Glomerular endothelial cell (primary cell): Measurements from ENCODE around the gene VAC14. TPM values are rescaled to one million over a fixed set of nuclear protein-coding genes. Genes with fewer than 3 reads are reported as not detected.

Experiments
- DNase-seq: peaks from one replicate; pipeline ENCODE4 v3.0.0-alpha.2; 2011; ENCODE audit warnings: low read depth, low spot score; ENCODE audit errors: extremely low read depth
- total RNA-seq: library from RNA; depleted of rRNA; stranded (reverse); fragments of >200 nt; gene quantifications from 2 replicates; pipeline ENCODE4 v1.2.3, GENCODE V29; 2015

Gene VAC14
- total RNA-seq, 1 donor from 2014 or later = 63.1 TPM

DNA sequence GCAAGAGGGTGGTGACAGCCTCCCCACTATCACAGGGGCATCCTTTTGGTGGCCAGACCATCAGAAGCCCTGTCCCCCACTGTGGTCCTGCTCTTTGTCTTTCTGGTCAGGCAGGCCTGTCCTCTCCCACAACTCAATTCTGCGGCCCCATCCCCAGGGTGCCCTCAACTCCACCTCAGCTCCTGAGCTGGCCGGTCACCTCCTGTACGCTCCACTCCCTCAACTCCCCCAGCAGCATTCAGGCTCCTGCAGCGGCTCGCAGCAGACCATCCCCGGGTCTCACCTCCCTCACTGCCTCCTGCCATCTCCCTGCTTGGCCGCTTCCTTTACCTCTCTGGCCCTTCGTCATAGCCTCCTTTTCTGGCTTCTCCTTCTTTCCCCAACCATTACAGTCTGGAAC lies 71.7 kb downstream of the VAC14 start:
- no peak for DNase-seq

DNA sequence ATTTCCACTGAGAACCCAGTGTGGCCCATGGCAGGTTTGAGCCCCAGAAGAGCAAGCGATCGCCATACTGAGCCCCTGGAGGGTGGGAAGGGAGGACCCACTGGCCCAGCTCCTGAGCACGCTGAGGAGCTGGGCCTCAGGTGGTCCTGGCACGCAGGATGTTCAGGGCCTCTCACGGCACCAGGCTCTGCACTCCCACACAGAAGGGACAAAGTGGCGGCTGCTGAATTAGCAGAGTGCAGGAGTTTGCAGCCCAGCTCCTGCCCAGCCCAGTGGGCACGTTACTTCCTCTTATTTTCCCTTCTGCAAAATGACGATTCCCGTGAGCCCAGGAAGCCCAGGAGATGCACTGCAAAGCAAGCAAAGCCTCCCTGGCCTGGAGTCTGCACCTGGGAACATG lies 72.8 kb downstream of the VAC14 start:
- DNase-seq = no peak

DNA sequence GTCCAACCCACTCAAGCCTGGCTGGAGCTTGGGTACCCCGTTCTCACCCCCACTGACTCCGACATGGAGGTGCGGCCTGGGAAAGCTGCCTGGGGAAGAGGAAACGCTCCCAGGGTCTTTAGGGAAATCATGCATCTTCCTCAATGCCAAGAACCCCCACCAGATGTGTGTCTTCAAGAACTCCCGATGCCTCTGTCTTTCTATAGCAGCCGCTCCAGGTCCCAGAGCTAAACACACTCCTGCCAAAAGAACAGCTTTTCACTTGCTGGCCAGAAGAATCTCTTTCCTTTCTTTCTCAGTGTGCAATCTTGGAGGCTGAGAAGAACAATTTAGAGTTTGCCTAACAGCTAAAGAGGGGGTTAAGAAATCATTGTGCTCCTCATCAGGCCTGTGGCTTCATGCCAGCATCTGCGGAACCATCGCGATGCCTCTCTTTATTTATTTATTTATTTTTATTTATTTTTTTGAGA lies 74.0 kb downstream of the VAC14 start:
- no peak for DNase-seq

DNA sequence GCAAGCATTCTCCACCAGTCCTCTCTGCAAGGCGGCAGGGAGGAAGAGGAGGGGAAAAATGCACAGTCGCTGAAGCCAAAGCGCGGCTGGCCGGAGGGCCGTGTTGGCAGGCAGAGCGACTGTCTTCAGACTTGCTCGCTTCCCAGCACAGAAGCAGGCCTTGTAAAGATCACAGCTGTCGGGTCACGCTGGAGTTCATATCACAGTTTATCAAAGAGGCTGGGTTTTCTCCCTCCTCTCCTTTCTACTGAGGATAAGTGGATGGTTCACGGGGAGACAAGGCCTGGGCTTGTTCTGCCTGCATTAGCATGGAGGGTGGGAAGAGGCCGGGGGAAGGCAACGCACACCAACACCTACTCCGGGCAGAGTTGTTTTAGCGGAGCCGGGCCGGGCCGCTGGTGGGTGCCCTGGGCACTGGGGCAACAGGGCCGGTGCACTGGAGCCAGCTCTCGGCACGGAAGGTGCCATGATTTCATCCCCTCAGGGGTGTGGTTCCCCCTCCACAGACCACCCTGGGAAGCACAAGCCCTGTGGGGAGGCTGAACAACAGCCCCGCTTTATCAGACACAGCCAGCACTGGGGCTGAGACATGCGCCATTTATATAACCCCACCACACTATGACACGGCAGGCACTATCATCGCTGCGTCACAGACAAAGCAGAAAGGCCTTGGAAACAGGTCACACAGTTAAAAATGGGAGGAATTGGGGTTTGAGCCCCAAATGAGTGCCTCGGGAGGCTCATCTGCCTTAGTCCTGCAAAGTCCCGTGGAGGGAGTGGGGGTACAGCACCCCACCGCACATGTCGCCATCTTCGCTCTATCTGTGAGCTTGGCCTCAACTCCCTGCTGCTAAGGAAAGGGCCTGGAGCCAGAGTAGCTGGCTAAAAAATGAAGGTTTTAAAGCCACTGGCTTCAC lies 74.8 kb downstream of the VAC14 start:
- no peak for DNase-seq

DNA sequence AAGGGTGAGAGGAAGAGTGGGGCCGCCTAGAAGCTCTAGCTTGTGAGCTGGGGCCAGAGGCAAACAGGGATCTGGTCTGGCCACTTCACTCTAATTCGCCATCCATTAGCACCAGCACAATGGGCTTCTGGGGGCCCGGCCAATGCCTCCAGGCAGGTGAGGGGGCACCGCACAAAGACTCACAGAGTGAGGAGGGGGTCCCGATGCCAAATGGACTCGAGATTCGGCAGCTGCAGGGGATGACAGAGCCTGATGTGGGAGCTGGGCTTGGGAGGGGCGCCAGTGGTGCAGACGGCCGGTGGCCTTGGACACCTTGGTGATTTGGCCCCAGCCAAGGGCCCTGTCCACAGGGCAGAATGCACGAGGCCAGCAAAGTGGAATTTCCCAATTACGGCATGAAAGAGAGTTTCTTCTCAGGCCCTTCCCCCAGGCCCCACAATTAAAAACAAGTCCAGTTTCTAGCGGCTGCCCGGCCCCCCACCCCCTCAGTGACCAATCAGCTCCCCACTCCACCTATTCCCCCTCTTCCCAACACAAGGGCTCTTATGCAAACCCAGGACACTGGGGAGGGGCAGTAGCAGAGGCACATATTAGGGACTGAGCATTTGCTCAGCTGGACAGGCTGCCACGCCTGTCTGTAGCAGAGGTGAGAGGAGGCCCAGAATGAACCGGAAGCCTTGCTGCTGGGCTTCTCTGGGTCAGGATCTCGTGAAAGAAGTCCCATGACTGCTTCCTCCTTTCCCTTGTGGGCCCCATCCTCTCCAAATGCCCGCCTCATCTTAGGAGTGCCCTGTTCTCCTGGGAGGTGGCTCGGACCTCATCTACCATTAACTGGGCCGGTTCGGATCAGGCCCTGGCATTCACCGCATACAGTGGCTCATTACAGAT lies 75.7 kb downstream of the VAC14 start:
- no peak for DNase-seq

DNA sequence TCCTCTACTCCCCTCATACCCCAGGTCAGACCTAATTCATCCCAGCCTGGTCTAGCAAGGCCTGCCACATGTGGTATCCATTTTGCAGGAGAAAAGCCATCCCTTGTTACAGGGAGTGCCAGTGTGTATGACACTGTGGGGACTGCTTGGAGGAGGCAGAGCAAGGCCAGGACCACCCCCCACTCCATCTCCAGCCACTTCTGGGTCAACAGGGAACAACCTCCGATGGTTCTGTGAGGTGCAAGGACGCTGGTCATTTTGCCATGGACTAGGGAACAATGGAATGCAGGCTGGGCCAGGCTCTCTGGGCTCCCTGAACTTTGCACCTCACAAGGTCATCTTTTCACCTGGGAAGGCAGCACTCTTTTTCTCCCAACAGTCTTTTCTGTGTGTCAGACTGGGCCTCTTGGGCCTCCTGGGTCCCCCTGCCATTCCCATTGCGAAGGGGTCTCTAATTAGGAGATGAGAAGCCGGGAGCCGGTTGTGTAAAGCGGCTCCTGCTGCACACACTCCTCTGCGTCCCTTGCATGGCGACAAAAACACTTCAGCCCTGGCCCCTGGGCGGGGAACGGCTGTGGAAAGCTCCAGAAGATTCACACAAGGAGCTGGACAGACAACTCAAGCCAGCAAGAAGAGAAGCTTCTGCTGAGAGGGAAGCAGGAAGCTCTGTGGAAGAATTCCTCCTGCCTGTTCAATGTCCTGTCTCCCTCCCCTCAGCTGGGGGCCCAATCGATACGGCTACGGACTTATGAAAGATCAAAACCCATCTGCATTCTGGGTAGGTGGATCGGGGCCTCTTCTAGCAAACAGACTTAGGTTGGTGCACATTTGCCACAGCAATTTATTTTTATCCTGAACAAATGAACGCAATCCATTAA lies 76.6 kb downstream of the VAC14 start:
- DNase-seq = no peak

DNA sequence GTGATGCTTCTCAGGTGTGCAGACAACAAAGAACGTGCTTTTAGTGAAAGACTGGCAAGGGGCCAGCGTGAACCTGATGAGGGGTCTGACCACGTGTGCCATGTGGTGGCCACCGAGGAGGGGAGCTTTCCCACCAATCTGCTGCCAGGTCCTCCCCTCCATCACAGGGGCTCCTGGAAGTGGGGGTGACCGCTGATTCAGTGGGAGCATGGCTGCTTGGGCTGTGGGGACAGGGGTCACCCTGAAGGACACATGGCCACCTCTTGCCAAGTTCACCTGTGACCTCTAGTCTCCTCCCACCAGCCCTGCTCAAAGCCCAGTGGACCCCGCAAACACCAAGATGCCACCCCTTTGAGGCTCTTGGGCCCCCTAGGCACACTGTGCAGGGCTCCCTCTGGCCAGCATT lies 77.2 kb downstream of the VAC14 start:
- DNase-seq = no peak

DNA sequence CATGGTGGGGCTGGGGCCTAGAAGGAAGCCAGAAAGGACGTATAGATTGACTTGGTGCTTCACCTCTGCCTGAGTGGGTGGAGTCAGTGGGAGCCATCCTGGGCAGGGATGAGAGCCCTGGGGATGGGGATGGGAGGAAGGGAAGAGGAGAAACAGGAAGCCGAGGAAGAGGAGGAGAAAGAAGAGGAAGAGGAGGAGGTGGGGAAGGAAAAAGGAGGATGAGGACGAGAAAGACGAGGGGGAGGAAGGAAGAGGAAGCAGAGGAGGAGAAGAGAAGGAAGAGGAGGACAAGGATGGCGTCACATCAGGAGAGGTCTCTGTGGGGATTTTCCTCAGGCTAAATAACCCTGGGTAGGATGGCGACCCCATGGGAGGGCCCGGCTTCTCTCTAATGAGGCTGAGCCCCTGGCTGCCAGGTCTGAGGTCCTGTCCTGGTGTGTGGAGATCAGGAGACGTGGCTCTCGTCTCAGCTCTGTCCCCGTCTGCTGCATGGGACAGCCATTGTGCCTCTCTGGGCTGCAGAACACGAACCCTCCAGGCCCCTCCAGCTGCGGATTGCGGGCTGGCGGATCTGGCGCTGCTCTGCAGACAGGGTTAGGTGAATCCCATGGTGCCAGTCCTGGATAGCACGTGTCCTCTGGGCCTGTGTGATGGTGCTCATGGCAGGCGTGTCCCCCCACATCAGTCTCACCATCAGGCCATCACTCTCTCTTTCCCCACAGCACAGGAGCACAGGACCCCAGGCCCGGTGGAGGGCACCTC lies 79.6 kb downstream of the VAC14 start:
- no peak for DNase-seq

DNA sequence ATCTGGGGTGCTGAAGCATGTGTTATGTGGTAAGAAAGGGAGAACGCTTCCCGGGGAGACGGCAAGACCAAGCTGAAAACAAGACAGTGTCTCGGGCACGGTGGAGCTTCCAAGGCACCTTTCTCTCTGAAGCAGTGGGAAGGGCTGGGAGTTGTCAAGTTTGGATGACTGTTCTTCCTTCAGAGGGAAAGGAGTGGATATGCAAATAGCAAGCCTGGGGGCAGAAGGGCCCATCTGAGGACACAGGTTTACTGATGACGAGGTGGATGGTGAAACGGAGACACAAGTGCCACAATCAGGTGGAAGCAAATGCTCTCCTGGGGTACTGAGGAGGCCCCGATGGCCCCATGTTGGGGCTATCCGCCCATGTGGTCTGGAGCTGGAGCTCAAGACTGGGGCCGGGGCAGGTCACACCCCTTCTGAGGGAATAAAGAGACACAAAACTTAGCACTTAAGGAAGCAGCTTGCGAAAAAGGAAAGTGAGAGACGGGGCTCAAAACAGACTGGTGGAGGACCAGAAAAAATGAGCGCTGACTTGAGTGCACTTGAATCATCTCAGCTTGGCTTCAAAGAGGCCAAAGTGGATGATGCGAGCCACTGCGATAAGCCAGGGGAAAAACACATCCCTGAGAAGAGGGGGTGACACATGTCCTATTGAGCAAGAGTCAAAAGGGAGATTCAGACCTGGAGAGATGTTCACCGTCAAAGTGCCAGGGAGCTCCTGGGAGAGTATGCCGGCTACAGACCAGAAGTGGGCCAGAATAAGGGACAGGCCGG lies 80.3 kb downstream of the VAC14 start:
- DNase-seq = no peak

DNA sequence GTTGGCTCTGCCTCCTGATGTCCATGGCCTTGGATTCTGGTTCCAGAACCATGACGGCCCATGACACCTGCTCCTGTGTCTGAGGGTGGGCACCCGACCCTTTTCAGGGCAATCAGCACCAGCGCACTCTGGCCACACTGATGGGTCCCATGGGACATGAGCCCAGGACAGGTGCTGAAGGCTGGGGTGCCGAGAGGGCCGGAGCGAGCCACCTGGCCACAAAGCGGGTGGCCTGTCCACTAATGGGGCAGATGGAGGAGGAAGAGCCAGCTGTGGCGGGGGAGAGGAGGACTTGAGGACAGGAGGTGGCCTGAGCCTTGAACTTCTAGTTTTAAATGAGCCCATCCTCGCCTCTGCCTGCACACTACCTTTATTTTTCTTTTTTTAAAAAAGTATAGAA lies 83.9 kb downstream of the VAC14 start:
- no peak for DNase-seq

DNA sequence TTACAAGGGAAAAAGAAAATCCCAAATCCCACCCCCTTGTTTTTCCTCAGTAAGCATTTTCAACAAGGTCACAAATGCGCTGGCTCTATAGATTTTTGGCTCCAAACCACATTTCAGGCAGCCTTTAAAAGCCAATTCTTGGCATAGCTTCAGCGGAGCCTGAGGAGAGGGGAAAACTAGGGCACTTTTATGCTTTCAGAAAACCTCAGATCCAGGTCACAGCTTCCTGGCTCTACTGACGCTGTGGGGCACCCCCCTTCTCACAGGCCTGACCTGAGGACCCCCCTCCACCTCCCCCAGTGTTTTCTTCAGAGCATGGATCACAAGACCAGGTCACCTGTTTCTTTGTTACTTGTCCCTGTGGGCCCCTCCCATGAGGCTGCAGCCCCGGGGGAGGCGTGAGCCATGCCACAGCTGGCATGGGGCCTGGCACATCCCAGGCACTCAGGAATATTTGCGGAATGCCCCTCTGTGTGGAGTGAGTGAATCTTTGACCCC lies 85.0 kb downstream of the VAC14 start:
- DNase-seq = no peak

DNA sequence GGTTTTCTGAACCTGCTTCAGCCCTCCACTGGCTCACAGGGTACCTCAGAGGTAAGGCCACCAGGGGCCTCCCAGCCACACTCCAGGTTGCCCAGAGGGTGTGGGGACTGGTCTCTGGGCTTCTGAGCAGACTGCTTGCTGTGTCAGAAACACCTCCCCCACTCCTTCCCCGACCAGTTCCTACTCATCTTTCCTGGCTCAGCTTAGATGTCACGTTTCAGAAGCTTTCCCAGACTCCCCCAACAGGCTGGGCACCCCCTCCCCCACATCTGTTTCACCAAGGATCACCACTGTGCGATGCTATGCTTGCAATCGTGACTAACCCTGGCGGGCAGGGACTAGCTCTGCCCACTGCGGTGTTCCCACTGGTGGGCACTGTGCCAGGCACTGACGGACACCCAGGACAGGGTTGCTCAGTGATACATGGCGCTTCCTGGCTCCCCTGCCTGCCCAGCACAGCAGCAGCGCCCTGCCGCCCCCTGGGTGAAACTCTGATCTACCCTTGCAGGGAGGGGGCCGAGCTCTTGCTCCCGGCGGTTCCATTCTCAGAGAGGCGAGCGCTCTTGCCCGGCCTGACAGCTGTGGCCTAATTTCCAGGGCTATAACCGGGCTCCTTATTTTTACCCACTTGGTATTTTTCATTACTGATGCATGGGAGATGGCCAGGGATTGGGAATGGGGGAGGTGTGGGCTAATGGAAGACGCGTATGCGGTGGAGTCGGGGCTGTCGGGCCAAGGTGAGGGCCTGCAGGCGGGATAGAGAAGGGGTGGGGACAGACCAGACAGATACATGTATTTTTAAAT lies 85.7 kb downstream of the VAC14 start:
- DNase-seq = no peak

DNA sequence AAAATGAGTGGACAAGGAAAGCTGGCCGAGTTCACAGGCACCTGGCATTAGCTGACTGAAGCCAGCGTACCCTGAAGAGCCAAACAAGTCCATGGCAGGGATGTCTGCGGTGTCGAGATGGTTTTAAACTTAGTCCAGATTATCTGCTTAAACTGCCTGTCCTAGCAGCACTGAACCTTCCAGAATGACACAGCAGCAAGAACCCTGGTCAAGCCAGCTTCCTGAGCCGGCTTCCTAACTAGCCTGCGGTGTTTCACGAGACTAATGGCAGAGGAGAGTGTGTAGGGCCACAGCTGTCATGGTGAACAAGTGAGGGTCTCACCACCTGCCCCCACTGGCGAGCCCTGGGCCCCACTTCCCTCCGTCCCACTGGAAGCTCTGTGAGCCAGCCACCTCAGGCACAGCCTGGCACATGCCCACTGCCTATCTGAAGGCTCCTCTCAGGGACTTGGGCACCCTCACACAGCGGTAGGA lies 86.3 kb downstream of the VAC14 start:
- DNase-seq = no peak

DNA sequence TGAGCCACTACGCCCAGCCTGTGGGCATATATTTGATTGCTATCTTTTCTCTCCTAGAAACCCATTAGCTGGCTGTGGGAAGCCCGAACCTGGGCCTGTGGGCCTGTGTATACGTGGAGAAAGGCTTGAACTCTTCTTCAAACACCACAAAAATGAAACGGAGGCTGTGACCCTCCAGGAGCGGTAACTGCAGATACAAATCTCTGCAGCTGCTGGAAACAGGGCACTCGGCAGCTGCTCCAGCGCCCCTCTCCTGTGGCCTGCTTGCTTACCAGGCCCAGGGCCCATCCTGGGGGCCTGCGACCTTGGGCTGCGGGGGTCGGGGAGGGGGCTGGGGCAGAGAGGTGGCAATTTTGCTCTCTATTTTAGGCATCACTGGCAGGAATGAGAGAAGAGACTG lies 87.1 kb downstream of the VAC14 start:
- DNase-seq = no peak

DNA sequence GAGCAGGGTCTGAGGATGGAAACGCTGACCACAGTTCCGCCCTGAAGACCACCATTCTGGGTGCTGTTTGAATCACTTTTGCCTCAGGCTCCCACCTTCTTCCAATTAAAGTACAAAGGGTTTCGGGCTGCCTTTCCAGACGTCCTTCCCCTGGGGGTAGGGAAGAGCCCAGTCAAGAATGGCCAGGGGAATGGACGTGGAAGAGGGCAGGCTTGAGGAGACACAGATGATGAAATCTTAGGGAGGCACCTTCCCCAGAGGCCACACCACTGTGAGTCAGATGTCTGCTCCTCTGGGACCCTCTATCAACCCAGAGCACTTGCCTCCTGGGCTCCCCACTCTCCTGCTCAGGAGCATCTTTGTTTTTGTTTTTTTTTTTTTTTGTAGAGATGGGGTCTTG lies 87.6 kb downstream of the VAC14 start:
- no peak for DNase-seq

DNA sequence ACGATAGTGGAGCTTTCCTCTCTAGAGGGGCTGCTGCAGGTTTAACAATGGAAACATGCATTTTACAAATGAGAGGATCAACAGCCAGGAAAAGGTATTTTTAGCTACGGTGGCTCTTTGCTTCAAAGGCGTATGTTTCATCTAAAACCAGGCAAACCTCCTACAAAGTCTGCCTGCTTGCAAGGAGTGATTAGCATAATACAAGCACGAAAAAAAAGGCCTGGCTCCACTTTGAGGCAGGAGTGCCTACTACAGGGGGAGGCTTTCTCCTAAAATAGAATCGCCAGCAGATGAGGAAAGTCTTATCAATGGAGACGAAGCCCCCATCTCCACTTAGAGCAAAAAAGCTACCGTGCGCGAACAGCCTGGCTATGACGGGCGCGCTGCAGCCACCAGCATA lies 88.0 kb downstream of the VAC14 start:
- DNase-seq = no peak

DNA sequence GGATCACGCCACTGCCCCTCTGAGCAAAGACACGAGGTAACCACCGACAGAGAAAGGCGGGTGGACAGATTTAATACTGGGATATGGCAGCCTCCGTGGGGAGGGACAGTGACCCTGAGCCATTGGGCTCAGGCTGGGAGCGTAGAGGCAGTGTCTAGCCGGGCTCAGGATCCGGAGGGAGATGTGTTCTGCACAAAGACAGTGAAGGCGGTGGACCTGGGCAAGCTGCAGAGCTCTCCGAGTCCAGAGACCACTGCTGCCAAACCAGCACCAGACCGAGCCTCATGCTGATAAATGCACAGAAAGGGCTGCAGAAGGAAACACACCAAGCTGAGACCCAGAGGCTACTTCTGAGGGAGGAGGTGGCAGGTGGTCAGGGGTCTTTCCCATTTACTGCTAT lies 88.6 kb downstream of the VAC14 start:
- no peak for DNase-seq
